ENCODE measurements around the gene CTAG2.
"Not testable (repeated sequence)": the region's sequence is repeated elsewhere in the genome, so short reads cannot be mapped to it uniquely, and the experiment has no call there.

GRCh38 chrX:154641740-154642139 lies 11.6 kb downstream of the CTAG2 start:
- TF ChIP-seq EZH2 (IDR thresholded peaks at IDR 0.05); CTCF (IDR thresholded peaks at IDR 0.05 in 2 of 3, conservative IDR thresholded peaks at IDR 0.05 in 1 of 3; ENCODE audit: borderline replicate concordance in 1 of 3, insufficient read depth in 1 of 3, low read depth in 2 of 3, low read length in 2 of 3); POLR2AphosphoS5 (IDR thresholded peaks at IDR 0.05; ENCODE audit: low read depth, low read length); ATF3 (IDR thresholded peaks at IDR 0.05); CEBPB (IDR thresholded peaks at IDR 0.05; ENCODE audit: low read depth); EGR1 (IDR thresholded peaks at IDR 0.05; ENCODE audit: low read depth); SP1 (IDR thresholded peaks at IDR 0.05; ENCODE audit: low read depth); SRF (IDR thresholded peaks at IDR 0.05; ENCODE audit: low read depth); ZBTB33 (IDR thresholded peaks at IDR 0.05; ENCODE audit: extremely low read depth, insufficient replicate concordance, low read length): not testable (repeated sequence)

Measured in HCT116 (cell line).